GM19324 (cell line): ENCODE results near the gene SPON1.
"Not testable (repeated sequence)": the region's sequence is repeated elsewhere in the genome, so short reads cannot be mapped to it uniquely, and the experiment has no call there.

ENCODE experiments used
- ATAC-seq: cut with Tn5 transposase; IDR thresholded peaks from one replicate; pipeline ENCODE4 v1.9.1; 2021; ENCODE audit warnings: mild to moderate bottlenecking, moderate library complexity; ENCODE audit not compliant: unreplicated experiment, low FRiP score

Gene SPON1

GRCh38 chr11:13972944-13973343 is 10.4 kb downstream of the SPON1 start:
- ATAC-seq = no peak

GRCh38 chr11:13974631-13975030 is 12.1 kb downstream of the SPON1 start:
- ATAC-seq = no peak

- ATAC-seq = no peak
Measured at GRCh38 chr11:13983081-13983751, 20.7 kb downstream of the SPON1 start.

GRCh38 chr11:13984616-13985450 is 22.3 kb downstream of the SPON1 start:
- ATAC-seq = no peak

- ATAC-seq = not testable (repeated sequence)
Measured at GRCh38 chr11:13986695-13987094, 24.2 kb downstream of the SPON1 start.

- not testable (repeated sequence) for ATAC-seq
Measured at GRCh38 chr11:13992158-13992856, 29.8 kb downstream of the SPON1 start.

GRCh38 chr11:13993096-13993765 is 30.7 kb downstream of the SPON1 start:
- no peak for ATAC-seq

- ATAC-seq = no peak
Measured at GRCh38 chr11:13997881-13998280, 35.4 kb downstream of the SPON1 start.

- no peak for ATAC-seq
Measured at GRCh38 chr11:13999704-14000103, 37.2 kb downstream of the SPON1 start.

- ATAC-seq = no peak
Measured at GRCh38 chr11:14001597-14001996, 39.1 kb downstream of the SPON1 start.

- ATAC-seq = no peak
Measured at GRCh38 chr11:14007566-14007965, 45.0 kb downstream of the SPON1 start.

- no peak for ATAC-seq
Measured at GRCh38 chr11:14010665-14011064, 48.1 kb downstream of the SPON1 start.

- no peak for ATAC-seq
Measured at GRCh38 chr11:14012846-14013245, 50.3 kb downstream of the SPON1 start.

- no peak for ATAC-seq
Measured at GRCh38 chr11:14015711-14016110, 53.2 kb downstream of the SPON1 start.

- no peak for ATAC-seq
Measured at GRCh38 chr11:14018441-14018840, 55.9 kb downstream of the SPON1 start.

GRCh38 chr11:14021738-14022137 is 59.2 kb downstream of the SPON1 start:
- ATAC-seq = no peak

- no peak for ATAC-seq
Measured at GRCh38 chr11:14022251-14022650, 59.7 kb downstream of the SPON1 start.

- no peak for ATAC-seq
Measured at GRCh38 chr11:14022821-14023220, 60.3 kb downstream of the SPON1 start.

- ATAC-seq = no peak
Measured at GRCh38 chr11:14026961-14027360, 64.4 kb downstream of the SPON1 start.

GRCh38 chr11:14027525-14027924 is 65.0 kb downstream of the SPON1 start:
- no peak for ATAC-seq

GRCh38 chr11:14029440-14029839 is 66.9 kb downstream of the SPON1 start:
- ATAC-seq = no peak
